ENCODE results near the gene FCRL6.

The FCRL6 gene, protein sequence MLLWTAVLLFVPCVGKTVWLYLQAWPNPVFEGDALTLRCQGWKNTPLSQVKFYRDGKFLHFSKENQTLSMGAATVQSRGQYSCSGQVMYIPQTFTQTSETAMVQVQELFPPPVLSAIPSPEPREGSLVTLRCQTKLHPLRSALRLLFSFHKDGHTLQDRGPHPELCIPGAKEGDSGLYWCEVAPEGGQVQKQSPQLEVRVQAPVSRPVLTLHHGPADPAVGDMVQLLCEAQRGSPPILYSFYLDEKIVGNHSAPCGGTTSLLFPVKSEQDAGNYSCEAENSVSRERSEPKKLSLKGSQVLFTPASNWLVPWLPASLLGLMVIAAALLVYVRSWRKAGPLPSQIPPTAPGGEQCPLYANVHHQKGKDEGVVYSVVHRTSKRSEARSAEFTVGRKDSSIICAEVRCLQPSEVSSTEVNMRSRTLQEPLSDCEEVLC

DNA sequence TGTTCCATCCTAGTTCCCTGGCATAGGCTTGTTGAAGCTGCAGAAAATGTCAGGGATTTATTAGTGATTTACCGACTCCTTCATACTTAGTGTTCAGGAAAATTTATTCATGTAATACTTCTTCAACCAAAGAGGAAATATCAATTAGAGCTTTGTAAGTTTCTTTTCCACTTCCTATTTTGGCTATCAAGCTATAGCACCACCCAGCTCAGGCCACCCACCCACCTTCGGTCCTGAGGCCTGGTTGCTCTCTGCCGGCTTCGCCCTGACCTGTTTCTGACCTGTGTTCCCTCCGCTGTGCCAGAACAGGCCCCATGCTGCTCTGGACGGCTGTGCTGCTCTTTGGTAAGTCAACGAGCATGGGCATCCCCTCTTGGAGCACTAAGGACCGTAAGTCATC lies at the start of gene FCRL6:
Gene FCRL6, plus strand, starts transcription at position 250 of the 400 bp plus-strand sequence. Its CDS starts 65 bp downstream, at position 315.
- DNase-seq, result no peak

DNA sequence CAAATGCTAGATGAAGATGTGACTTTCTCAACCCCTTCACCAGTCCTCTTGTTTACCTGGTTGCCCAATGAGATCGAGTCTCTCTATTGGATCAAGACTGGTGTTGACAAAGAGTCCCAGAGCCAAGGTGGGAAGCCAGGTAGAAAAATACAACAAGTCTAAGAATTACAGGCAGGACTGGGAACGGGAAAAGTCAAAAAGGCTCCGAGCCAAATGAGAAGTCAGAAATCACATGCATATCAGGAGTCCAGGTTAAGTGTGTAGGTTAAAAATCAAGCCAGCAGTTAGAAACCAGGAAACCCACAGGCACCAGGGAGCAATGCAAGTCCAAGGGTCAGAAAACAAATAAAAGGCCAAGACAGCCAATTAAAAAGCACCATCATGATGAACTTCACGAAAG lies 48.8 kb upstream of the FCRL6 start:
- no peak for DNase-seq

DNA sequence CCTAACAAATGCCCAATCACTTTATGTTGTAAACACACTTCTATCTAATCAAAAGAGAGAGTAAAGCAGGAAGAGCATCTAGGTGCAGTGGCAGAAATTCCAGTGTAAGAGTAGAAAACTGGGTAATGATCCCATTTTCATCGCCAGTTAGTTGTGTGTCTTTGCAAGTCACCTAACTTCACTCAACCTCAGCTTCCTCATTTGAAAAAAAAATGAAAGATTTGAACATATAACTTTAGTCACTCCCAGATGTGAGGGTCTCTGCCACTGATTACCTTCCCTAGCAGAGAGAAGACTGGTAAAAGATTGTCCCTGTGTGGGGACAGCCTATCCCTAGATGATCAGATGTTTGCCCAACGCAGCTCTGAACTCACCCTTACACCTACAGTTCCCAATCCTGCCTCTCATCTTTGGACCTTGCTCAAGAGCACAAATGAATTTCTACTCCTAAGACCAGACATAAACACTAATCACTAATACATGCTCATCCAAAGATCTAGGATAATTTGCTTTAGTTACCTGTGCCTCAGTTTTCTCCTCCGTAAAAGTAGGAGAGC lies 46.6 kb upstream of the FCRL6 start:
- DNase-seq, result no peak

DNA sequence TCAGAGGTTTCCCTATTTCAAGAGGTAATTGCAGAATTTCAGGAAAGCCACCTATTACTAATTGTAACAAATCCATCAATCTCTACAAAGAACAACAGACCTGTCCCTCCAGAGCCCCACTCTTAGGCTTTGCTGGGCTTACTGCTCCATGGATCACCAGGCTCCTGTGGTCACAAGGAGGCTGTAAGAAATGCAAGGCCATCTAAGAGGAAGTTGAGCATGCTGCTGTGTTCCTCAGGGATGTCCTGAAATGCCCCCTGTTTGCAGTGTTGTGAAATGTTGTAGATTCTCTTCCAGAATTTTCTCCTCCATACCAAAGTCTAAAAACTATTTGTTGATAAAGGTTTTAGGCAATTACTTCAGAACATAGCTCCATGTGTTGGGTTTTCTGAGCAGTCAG lies 45.8 kb upstream of the FCRL6 start:
- no peak for DNase-seq

DNA sequence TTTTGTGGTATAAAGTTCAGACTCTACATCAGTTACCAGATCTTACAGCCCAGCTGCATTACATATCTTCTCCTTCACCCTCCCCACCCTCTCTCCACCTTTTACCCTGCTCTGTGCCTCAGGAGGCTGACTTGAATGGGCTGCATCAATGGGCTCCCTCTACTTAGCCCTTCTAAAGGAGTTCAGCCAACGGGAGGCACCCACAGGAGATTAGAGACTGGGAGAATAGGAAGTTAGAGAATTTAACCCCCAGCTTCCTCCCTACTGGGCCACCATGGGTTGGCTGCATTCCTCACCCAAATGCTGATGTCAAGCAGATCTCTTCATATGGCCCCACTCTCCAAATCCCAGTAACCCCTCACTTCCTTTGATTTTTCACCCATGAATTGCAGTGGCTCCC lies 38.5 kb upstream of the FCRL6 start:
- no peak for DNase-seq

DNA sequence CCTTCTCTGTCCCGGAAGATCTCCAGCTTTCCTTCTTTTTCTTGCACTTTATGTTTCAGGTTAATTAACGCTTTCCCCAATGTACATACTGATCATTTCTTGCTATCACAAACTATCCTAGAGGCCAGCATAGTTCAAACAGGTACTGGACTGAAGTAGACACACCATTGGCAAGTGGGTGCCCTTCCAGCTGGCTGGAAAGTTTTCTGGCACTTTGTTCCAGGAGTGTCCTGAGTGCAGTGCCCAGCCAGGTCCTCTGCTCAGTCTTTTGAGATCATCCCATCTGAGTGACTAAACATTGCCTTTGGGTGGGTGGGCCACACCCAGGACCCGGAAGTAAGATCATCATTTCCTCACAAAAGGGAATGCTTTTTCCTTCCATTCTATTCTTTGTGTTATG lies 36.4 kb upstream of the FCRL6 start:
- no peak for DNase-seq

DNA sequence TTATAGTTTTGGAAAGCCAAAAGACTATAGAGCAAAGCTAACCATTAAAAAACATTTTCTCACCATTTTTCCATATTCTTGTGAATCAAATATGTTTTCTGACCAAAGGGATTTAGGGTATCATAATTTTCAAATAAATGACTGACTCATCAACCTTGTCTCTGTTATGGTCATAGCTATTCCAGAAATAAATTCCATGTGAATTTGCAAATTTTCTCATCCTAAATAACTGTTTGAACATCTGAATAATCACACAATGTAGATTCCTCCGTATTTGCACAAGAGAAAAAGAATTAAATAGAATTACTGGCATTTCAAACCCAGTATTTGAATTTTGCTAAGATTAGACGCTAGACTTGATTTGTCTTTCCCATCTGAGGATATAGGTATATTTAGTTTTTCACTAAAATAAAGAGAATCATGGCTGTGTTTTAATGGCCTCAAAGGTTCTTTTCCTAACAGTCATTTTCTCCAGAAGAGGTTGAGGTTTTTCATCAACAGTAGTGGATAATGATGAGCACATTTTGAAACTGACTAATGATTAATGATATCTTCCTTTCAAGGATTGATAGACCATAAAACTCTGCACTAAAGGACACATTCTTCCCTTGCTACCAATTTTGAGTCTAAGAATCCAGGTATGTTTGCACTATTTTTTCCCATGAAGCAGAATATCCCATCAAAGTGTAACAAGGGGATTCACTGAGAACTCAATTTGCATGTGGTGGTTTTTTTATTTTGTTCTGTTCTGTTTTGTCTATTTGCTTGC lies 30.8 kb upstream of the FCRL6 start:
- no peak for DNase-seq

DNA sequence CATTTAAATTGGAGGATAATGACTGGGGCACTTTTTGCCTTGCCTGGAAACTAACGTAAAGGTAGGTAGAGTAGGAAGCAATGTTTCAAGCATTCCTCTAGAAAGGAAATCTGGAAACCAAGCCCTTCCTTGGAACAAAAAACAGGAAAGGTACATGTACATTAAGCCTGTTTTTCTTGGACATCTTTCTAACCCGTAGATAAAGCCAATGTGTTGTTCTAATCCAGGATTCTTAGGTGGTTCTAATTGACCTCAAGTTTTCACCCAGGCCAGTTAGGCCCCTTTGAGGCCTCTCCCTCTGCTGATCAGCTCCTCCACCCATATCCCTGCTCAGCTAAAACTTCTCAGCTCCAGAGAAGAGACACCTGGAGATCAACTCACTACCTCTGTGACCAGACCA lies 27.7 kb upstream of the FCRL6 start:
- DNase-seq, result no peak

DNA sequence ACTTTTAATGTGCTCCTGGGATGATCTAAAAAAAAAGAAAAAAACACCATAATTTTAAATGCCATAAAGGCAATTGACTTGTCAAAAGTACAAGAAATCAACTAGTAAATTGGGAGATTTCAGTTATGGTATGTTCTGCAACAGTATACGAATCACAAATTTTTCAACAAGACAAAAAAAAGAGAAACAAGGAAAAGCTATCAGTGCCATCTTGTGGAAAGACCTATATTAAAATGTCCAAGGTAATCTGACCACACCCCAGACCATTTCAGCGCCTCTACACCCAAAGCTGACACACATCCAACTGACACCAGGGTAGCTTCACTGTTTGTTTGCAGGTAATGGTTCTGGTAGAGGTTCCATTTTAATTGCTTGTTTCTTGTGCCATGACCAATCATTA lies 26.4 kb upstream of the FCRL6 start:
- DNase-seq, result no peak

DNA sequence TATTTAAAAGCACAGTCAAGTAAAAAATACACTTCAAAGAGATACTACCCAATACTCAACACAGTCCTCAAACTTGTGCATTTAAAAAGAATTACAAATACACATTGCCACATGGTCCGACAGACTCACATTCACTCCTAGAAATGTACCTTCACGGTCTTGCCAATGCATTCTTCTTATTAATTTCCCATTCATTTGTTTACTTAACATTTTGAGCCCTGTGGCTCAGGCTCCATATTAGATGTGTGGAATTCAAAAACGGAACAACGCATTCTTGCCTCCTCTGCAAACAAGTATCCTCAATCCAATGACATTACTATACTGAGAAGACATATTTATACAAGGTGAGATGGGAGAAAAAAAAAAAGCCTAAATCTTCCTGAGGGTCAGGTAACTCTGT lies 23.9 kb upstream of the FCRL6 start:
- no peak for DNase-seq

DNA sequence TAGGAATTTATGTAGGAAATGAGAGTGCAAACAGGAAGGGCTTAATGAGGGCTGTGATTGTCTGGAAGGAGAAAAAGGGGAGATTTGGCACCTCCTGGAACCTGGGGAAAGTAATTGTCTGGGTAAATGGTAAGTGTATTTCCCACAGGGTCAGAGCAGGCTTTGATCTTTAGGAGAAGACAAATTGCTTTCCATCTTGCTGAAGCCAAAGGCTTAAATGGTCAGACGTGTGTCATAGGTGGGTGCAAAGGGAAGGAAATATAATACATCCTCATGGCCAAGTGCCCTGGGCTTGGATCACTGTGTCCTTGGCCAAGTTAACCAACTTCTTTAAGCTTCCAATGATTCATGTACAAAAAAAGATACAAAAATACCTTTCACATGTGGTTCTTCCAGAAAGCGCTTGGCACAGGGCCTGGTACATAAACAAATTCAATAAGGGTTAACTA lies 22.7 kb upstream of the FCRL6 start:
- no peak for DNase-seq

DNA sequence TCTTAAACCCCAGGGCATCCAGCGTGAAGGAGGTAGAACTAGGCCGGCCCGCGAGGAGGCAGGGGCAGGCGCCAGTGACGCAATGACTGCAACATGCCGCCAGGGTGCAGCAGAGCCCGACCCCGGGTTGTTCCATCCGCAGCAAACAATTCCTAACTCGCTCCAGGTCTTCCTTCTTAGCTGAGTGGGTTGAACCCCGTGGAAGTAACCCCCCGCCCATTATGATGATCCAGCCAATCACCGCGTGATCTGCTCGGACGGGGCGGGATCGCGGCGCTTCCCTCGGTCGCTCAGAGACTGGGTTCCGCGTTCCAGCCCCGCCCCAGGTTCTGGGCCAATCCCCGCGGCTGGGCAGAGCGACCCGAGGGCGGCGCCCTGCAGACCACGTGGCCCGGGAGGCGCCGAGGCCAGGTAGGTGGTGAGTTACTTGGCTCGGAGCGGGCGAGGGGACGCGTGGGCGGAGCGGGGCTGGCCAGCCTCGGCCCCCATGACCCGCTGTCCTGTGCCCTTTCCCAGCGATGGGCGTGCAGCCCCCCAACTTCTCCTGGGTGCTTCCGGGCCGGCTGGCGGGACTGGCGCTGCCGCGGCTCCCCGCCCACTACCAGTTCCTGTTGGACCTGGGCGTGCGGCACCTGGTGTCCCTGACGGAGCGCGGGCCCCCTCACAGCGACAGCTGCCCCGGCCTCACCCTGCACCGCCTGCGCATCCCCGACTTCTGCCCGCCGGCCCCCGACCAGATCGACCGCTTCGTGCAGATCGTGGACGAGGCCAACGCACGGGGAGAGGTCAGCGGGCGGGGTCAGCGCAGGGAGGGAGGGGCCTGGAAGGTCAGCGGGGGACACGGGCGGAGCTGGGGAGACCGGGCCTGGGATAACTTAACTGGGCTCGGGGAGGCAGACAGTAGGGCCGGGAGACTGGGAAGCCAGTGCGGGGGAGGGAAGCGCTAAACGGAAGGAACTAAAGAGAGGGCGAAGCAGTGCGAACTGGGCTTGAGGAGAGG lies 21.3 kb upstream of the FCRL6 start, which contains the start of gene DUSP23:
Gene DUSP23, plus strand, starts transcription at position 380 of the 1,000 bp plus-strand sequence. Its CDS starts 139 bp downstream, at position 519.
- peak; percentile 96 for DNase-seq

DNA sequence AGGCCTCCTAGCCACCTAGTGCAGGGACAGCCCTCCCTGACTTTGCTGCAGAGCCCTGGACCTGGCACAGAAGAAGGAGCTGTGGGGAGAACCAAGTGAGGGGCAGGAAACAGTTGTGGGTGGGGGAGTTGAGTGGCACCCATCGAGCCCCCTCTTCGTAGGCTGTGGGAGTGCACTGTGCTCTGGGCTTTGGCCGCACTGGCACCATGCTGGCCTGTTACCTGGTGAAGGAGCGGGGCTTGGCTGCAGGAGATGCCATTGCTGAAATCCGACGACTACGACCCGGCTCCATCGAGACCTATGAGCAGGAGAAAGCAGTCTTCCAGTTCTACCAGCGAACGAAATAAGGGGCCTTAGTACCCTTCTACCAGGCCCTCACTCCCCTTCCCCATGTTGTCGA lies 20.2 kb upstream of the FCRL6 start:
- DNase-seq, result no peak

DNA sequence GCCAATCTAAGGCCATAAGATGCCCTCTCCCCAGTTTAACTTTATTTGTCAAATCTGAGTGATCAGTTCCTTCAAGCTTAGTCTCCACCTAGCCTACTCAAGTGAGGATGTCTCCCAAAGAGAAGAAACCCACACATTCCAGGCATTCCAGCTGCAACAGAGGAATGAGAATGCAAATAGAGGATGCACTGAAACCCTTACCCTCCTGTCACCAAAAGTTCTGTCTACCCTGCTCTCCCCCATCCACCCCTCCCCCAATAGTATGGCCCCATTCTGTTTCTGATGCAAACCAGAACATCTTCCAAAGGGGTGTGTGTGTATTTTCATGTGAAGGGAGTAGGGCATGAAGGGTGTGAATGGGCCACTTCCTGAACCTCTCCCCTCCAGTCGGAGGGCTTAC lies 18.4 kb upstream of the FCRL6 start:
- no peak for DNase-seq

DNA sequence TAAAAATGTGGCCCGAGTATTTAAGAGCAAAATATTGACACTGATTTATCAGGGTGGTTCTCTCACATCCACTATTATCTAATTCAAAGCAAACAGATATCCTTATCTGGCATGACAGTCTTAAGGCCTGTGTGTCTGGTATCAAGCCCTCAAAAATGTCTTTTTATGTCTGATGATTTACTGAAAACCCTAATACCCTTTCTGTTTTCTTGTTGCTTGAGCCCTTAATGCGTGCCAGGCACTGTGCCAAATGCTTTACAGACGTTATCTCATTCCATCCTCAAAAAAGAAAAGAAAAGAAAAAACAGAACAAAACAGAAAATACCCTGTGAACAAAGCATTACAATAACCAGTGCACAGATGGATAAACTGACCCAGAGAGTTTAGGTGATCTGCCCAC lies 15.7 kb upstream of the FCRL6 start:
- DNase-seq, result no peak

DNA sequence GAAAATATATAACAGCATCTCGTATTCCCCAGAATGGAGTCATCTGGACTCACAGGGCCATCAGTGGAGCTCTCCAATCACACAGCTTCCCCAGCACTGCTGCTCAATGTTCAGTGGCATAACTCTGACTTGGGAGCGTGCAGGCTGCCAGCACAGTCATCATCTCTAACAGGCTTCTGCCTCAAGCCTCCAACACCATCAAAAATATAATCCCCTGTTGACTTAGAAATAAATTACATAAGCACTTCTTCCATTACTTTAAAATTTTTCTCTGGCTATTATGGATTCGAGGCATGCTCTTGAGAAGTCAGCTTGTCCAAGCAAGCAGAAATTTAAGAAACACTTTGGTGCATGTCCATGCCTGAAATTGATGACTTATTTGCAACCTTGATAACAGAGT lies 15.2 kb upstream of the FCRL6 start:
- no peak for DNase-seq

DNA sequence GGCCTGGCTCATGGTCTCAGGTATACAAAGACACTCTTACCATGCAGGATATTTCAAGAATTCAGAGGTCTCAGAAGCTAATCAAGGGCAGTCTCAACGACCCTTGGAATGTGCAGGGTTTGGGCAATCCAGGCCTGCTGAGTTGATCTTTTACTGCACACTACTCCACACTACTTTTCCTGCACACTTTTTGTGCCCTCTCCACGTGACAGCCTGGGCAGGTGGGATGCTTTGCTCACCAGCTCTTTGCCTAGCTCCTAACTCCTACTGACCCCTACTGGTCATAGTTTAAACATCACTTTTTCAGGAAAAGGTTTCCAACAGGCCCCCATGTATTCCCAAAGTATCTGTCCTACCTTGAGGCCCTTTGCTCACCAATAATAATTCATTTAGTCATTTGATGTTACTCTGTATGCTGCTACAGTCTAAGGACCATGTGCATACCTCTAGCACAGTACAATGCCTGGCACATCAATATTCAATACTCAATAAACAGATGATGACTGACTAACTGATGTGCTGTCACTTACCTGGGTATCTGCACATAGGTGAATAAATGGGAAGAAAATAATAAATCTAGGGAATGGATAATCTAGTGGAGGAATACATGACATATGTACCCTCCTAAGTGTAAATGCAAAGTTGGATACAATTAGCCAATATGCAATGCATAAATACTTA lies 11.8 kb upstream of the FCRL6 start:
- DNase-seq, result no peak

DNA sequence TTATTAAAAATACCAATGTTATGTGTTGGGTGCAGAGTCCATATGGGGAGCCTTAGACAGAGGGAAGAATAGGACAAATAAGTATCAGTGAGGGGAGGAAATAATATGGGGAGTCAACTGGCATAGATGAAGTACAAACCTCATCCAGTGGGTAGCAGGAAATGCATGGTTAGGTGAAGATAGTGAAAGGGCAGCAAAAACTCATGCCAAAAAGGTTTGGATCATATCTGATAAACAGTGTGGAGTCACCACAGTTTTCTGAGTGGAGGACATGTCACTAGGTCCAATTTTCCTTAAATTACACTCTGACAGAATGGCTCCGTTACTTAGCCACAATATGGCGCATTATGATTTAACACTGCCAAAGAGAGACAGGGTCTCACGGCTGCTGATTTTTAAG lies 11.1 kb upstream of the FCRL6 start:
- no peak for DNase-seq

DNA sequence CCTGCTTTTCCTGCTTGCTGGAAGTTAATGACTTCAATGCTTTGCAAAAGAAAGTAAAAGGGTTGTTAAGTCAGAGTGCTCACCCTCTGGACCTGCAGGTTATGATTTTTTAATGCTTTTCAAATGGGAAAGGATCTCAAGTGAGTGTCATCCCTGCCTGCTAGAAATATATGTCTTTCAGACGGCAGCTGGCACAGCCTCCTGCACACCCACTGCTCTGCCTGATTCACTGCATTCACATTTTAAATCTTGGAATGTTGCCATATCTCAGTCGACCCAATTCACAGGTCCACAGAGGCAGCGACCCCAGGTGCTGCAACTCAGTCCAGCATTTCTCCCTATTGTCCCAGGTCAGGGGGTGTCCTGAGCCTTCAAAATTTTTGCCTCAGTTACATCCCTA lies 10.7 kb upstream of the FCRL6 start:
- no peak for DNase-seq

DNA sequence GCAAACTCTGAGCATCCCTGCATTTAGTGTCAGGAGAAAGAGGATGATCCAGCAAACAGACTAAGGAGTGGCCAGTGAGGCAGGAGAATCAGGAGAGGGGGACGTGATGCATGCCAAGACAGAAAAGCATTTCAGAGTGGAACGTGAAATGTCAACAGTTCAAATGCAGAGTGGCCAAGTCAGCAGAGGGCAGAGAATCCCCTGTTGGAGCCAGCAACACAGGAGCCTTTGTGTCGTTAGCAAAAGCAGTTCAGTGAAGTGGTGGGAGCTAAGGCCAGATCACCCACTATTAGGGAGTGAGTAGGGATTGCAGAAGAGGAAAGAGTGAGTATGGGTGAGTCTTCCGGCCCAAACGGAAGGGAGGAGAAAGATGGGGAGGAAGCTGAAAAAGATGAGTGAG lies 6.6 kb upstream of the FCRL6 start:
- no peak for DNase-seq

DNA sequence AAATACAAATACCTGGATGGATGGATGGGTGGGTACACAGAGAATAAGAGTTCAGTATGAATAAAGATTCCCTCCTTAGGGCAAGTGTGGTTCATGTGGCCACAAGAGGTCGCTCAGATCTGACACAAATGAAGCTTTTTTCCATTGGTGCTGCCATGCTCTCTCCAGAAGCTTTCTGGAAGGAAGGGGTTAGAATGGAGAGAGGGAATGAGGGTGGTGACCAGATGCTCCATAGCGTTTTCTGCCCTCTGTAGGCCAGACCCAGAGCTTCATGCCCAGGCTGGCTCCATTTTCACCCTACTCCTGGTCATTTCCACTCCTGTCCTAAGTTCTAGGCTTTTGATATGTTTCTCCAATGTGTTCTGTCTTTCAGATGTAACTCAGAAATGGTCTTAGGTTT lies 3.3 kb upstream of the FCRL6 start:
- peak; percentile 32 for DNase-seq

DNA sequence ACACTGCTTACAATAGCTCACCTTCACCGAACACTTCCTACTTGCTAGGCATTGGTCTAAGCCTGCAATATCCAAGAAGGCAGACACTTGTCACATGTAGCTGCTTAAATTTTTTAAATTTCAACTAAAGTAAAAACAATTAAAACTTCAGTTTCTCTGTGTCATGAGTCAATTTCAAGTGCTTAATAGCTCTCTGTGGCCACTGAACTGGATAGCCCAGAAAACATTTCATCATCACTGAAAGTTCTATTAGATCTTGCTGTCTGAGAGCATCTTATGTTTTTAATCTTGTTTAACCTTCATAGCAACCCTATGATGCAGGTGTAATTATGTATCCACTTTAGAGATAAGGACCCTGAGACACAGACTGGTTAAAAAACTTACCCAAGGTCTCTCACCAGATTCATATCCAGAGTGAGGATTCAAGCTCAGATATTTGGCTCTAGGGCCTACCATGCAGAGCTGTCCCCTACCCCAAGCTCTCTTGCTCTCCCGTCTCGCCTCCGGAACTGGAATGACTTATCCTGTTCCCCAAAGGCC lies 2.6 kb upstream of the FCRL6 start:
- no peak for DNase-seq
